GM23248 (cell line): ENCODE data around the gene RABL6. TPM values are rescaled to one million over a fixed set of nuclear protein-coding genes. Genes with fewer than 3 reads are reported as not detected.
"Not testable (repeated sequence)": the region's sequence is repeated elsewhere in the genome, so short reads cannot be mapped to it uniquely, and the experiment has no call there.

ENCODE experiments used
- DNase-seq: peaks from one replicate; pipeline ENCODE4 v3.0.0-alpha.2; 2015
- H2AFZ ChIP-seq: fragments of 200-600 bp; sonication (generic); 2 replicates; pipeline ENCODE4 v1.6.1; 2016; ENCODE audit warnings: antibody characterized with exemption
- H3F3A ChIP-seq: fragments of 200-600 bp; sonication (generic); 2 replicates; pipeline ENCODE4 v1.6.1; 2016; ENCODE audit warnings: mild to moderate bottlenecking, antibody characterized with exemption, mixed run types; ENCODE audit not compliant: insufficient read depth
- H3K27ac ChIP-seq: fragments of 200-600 bp; sonication (generic); 2 replicates; pipeline ENCODE4 v1.5.1; 2016; ENCODE audit warnings: mild to moderate bottlenecking
- H3K27me3 ChIP-seq: fragments of 200-600 bp; sonication (generic); replicated peaks from 2 replicates; pipeline ENCODE4 v1.6.1; 2016; ENCODE audit warnings: mild to moderate bottlenecking; ENCODE audit not compliant: insufficient read depth
- H3K36me3 ChIP-seq: fragments of 200-600 bp; sonication (generic); 2 replicates; pipeline ENCODE4 v1.6.1; 2016; ENCODE audit warnings: low read depth, mild to moderate bottlenecking
- H3K4me1 ChIP-seq: fragments of 200-600 bp; sonication (generic); 2 replicates; pipeline ENCODE4 v1.6.1; 2016; ENCODE audit warnings: mild to moderate bottlenecking; ENCODE audit not compliant: insufficient read depth
- H3K4me2 ChIP-seq: fragments of 200-600 bp; sonication (generic); one replicate; pipeline ENCODE4 v1.6.1; 2016; ENCODE audit warnings: mild to moderate bottlenecking; ENCODE audit not compliant: unreplicated experiment
- H3K4me3 ChIP-seq: fragments of 200-600 bp; sonication (generic); 2 replicates; pipeline ENCODE4 v1.5.1; 2016; ENCODE audit warnings: mild to moderate bottlenecking
- H3K79me2 ChIP-seq: fragments of 200-600 bp; sonication (generic); 2 replicates; pipeline ENCODE4 v1.6.1; 2016; ENCODE audit warnings: mild to moderate bottlenecking; ENCODE audit not compliant: insufficient read depth
- H3K9ac ChIP-seq: fragments of 200-600 bp; sonication (generic); 2 replicates; pipeline ENCODE4 v1.6.1; 2016; ENCODE audit warnings: mild to moderate bottlenecking
- H3K9me2 ChIP-seq: fragments of 200-600 bp; sonication (generic); 2 replicates; pipeline ENCODE4 v1.6.1; 2016; ENCODE audit warnings: mixed run types, mild to moderate bottlenecking, moderate library complexity; ENCODE audit not compliant: insufficient read depth
- H3K9me3 ChIP-seq: fragments of 200-600 bp; sonication (generic); one replicate; pipeline ENCODE4 v1.6.1; 2017; ENCODE audit warnings: low read depth
- H4K20me1 ChIP-seq: fragments of 200-600 bp; sonication (generic); 2 replicates; pipeline ENCODE4 v1.6.0; 2016; ENCODE audit not compliant: insufficient read depth
- EZH2 ChIP-seq: fragments of 200-600 bp; sonication (generic); IDR thresholded peaks from 2 replicates; pipeline ENCODE4 v1.6.1; 2018; ENCODE audit warnings: antibody characterized with exemption, mild to moderate bottlenecking; ENCODE audit not compliant: insufficient read depth, poor library complexity, severe bottlenecking
- EZH2phosphoT487 ChIP-seq: fragments of 200-600 bp; sonication (generic); IDR thresholded peaks from 2 replicates; pipeline ENCODE4 v1.6.1; 2018; ENCODE audit warnings: antibody characterized with exemption, moderate library complexity, mild to moderate bottlenecking, low read depth; ENCODE audit not compliant: insufficient read depth
- WGBS, 2 experiments: methylation state at CpG; one replicate each; pipeline ENCODE4 v1.1.6; 2015 to 2017; ENCODE audit warnings: low lambda C conversion rate in 2 of 2, low coverage in 1 of 2; ENCODE audit errors: missing lambda C conversion rate in 2 of 2; 5-methylcytosine and 5-hydroxymethylcytosine counted together
- in situ Hi-C: fragments of 300-500 bp; cut with MboI; formaldehyde crosslinking; loops from 2 replicates; pipeline ENCODE4 v1.15.0; 2020
- polyA plus RNA-seq: library from polyadenylated mRNA; unstranded; fragments of >200 nt; fragmentation: Nextera tagmentation; extraction: Ambion mirVana; gene quantifications from 2 replicates; pipeline ENCODE4 v1.2.1, GENCODE V29; 2016
- total RNA-seq: library from RNA; depleted of rRNA; stranded (reverse); fragments of >200 nt; shearing (Covaris generic); gene quantifications from 2 replicates; pipeline ENCODE4 v1.2.3, GENCODE V29; 2014

The RABL6 gene
- total and polyA plus RNA-seq, 2 experiments from 2014 or later = 22.0 to 81.1 TPM

DNA sequence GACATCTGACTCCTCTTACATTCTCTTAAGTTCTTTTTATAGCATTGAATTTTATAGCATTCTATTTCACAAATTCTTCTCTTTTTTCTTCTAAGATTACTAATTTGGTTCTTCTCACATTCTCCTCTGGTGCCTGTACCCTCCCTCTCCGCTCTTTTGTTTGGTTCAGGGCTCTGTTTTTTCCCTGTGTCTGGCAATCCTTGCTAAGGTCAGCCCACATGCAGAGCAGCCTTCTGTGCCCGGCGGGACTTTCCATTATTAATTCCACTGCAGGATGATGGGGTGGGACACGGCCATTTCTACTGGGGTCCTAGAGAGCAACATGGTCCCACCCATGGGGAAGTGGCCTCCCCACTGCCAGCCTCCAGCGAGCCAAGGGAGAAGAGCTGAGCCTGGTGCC lies 68.7 kb downstream of the RABL6 start:
- Histone ChIP-seq H3K4me1 (no peaks in the 10 kb centered on the region), H2AFZ (no peak overlapping the region), H4K20me1 (no peaks in the 10 kb centered on the region), H3K9ac (no peak overlapping the region), H3F3A (no peaks in the 10 kb centered on the region), H3K27ac (no peak overlapping the region), H3K36me3 (no peaks in the 10 kb centered on the region), H3K4me3 (no peak overlapping the region), H3K9me2 (no peaks in the 10 kb centered on the region), H3K4me2 (no peak overlapping the region), H3K9me3 (no peaks in the 10 kb centered on the region), H3K79me2 (no peaks in the 10 kb centered on the region), H3K27me3 (no peaks in the 10 kb centered on the region)
- no peak for DNase-seq
- TF ChIP-seq EZH2 (no peak), EZH2phosphoT487 (no peak)
- in situ Hi-C loops = no loop called here
- WGBS, 2 experiments = 44 to 61% methylated on average over 5 of the region's 5 CpGs

DNA sequence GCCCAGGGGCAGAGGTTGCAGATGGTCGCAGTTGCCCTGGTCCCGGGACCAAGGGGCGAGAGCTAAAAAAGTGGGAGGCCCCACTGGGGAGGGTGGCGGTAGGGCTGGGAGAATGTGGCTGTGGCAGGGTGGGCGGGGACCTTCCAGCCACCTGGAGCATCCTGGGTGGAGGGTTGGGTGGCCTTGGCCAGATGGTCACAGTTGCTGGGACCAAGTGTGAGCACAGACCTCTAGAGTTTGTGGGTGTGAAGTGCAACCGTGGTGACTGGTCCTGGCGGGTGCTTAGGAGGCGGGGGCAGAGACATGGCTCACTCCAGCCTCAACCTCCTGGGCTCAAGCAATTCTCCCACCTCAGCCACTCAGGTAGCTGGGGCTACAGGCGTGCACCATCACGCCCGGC lies 72.9 kb downstream of the RABL6 start:
- WGBS, 2 experiments = 77 to 78% methylated on average over 7 to 11 of the region's 11 CpGs
- H3K4me3 ChIP-seq = no peak overlapping the region
- no peak for DNase-seq
- no peak overlapping the region for H3K9ac ChIP-seq
- H3K9me3 ChIP-seq = no peaks in the 10 kb centered on the region
- H2AFZ ChIP-seq = no peak overlapping the region
- H3K79me2 ChIP-seq = no peaks in the 10 kb centered on the region
- no peaks in the 10 kb centered on the region for H3K27me3 ChIP-seq
- no peaks in the 10 kb centered on the region for H3K9me2 ChIP-seq
- H3K36me3 ChIP-seq = no peaks in the 10 kb centered on the region
- in situ Hi-C loops = no loop called here
- H3K4me2 ChIP-seq = no peak overlapping the region
- H3F3A ChIP-seq = 0 out of 2 replicates have a peak, but pooled peaks cover 9% of the 10 kb centered on the region
- no peaks in the 10 kb centered on the region for H4K20me1 ChIP-seq
- H3K4me1 ChIP-seq = peaks cover 10% of the 10 kb centered on the region
- TF ChIP-seq EZH2phosphoT487 (no peak), EZH2 (no peak)
- no peak overlapping the region for H3K27ac ChIP-seq

DNA sequence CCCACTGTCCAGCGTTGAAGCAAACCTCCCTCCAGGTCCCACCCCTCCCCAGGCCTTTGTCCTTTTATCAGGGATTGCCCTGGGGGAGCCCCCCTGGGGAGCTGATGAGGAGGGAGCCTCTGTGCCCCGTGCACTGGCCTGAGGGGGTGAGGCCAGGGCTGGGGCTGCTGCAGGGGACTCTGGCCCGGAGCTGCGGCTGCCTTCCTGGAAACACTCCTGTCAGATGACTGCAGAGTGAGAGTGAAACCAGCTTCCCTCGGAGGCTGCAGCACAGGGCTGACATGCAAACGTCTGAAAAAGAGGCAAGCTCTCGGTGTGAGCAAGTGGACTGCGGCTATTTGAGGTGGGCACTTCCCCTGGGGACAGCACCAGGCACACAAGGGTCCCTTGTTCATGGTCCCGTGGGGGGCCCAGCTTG lies 74.0 kb downstream of the RABL6 start:
- in situ Hi-C loops = no loop called here
- Histone ChIP-seq H3K36me3 (no peaks in the 10 kb centered on the region), H3K4me1 (peaks cover 10% of the 10 kb centered on the region), H3F3A (0 out of 2 replicates have a peak, but pooled peaks cover 9% of the 10 kb centered on the region), H3K4me3 (no peak overlapping the region), H3K9ac (peak overlapping the region; percentile 50; the same call in 1 of the 2 replicates), H4K20me1 (no peaks in the 10 kb centered on the region), H3K9me3 (no peaks in the 10 kb centered on the region), H3K79me2 (peaks cover under 1% of the 10 kb centered on the region), H3K27ac (no peak overlapping the region), H3K9me2 (no peaks in the 10 kb centered on the region), H3K27me3 (no peaks in the 10 kb centered on the region), H3K4me2 (no peak overlapping the region), H2AFZ (peak overlapping the region; percentile 69)
- DNase-seq = peak; percentile 57
- 31 to 36% methylated on average over 9 of the region's 9 CpGs for WGBS, 2 experiments
- TF ChIP-seq EZH2 (no peak), EZH2phosphoT487 (no peak)

DNA sequence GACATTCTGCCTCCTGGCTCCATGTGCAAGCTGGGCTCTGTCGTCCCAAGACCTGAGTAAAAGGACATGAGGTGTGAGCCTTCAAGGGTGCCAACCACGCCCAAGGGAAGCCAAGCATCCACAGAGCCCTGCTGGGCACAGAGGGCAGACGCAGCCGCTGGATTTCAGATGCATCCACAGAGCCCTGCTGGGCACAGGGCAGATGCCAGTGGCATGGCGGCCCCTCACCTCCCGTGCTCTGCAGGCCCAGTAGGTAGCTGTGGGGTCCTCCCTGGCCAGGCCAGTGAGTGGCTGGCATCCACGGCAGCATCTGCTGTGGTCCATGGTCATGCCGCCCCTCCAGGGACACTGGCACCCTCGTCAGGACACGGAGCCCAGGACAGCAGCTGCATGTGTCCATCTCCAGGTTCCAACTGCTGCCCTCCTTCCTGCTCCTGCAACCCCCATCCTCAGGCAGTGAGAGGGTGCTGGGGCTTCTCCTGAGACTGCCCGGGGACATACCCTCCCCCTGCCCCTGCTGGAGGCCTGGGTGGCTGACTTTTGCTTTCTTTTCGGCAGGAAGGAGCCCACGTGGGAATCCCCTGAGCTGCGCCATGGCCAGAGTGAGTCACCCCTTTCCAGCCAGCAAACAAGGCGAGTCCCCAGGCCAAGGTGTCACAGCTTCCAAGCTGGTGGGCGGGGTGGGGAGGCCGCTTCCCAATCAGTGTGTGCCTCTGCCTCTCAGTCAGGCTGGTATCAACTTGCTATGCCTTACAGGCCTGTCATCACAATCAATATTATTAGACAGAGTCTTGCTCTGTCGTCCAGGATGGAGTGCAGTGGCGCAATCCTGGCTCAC lies 74.6 kb downstream of the RABL6 start:
- DNase-seq = peak; percentile 91
- in situ Hi-C loops = no loop called here
- H3K9me2 ChIP-seq = no peaks in the 10 kb centered on the region
- 25 to 32% methylated on average over 16 to 18 of the region's 19 CpGs for WGBS, 2 experiments
- no peaks in the 10 kb centered on the region for H3K36me3 ChIP-seq
- H3K4me1 ChIP-seq = peaks cover 10% of the 10 kb centered on the region
- no peak for TF ChIP-seq EZH2
- no peak for TF ChIP-seq EZH2phosphoT487
- peak overlapping the region; percentile 50 for H3K9ac ChIP-seq
- H2AFZ ChIP-seq = peak overlapping the region; percentile 69
- no peaks in the 10 kb centered on the region for H3K9me3 ChIP-seq
- peak overlapping the region; percentile 41 for H3K4me3 ChIP-seq
- no peaks in the 10 kb centered on the region for H4K20me1 ChIP-seq
- peak overlapping the region; percentile 58 for H3K4me2 ChIP-seq
- H3F3A ChIP-seq = 0 out of 2 replicates have a peak, but pooled peaks cover 9% of the 10 kb centered on the region
- H3K79me2 ChIP-seq = peaks cover 7% of the 10 kb centered on the region
- H3K27me3 ChIP-seq = no peaks in the 10 kb centered on the region
- peak overlapping the region; percentile 11; the same call in 1 of the 2 replicates for H3K27ac ChIP-seq

DNA sequence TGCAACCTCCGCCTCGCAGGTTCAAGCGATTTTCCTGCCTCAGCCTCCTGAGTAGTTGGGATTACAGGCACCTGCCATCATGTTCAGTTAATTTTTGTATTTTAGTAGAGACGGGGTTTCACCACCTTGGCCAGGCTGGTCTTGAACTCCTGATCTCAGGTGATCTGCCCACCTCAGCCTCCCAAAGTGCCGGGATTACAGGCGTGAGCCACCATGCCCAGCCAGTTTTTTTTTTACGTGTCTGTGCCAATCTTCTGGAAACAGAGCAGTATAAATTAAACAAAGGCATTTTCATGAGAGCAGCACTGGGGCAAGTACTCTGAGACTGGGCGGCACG lies 75.2 kb downstream of the RABL6 start:
- peak overlapping the region; percentile 69; the same call in 1 of the 2 replicates for H2AFZ ChIP-seq
- not testable (repeated sequence) for H3K27ac ChIP-seq
- peaks cover 13% of the 10 kb centered on the region for H3K79me2 ChIP-seq

DNA sequence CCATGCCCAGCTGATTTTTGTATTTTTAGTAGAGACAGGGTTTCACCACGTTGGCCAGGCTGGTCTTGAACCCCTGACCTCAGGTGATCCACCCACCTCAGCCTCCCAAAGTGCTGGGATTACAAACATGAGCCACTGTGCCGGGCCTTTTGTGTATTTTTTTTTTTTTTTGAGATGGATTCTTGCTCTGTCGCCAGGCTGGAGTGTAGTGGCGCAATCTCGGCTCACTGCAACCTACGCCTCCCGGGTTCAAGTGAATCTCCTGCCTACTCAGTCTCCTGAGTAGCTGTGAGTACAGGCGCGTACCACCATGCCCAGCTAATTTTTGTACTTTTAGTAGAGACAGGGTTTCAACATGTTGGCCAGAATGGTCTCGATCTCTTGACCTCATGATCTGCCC lies 75.9 kb downstream of the RABL6 start:
- in situ Hi-C loops, H3K36me3 ChIP-seq: not testable (repeated sequence)
- peaks cover 20% of the 10 kb centered on the region for H3K79me2 ChIP-seq

More for the DNA sequence above, 75.2 kb downstream of the RABL6 start:
- H3F3A ChIP-seq, H3K9me3 ChIP-seq, H3K9me2 ChIP-seq, H3K9ac ChIP-seq, DNase-seq, H3K36me3 ChIP-seq, in situ Hi-C loops, H3K4me1 ChIP-seq, H4K20me1 ChIP-seq, H3K27me3 ChIP-seq: not testable (repeated sequence)
- Histone ChIP-seq H3K4me2 (peak overlapping the region; percentile 58), H3K4me3 (peak overlapping the region; percentile 41; the same call in 1 of the 2 replicates)
- whole genome bisulfite sequencing, 2 experiments = 90 to 96% methylated on average over 9 of the region's 9 CpGs

More for the DNA sequence above, 75.9 kb downstream of the RABL6 start:
- not testable (repeated sequence) for H2AFZ ChIP-seq, DNase-seq, H3K4me1 ChIP-seq, H3K27me3 ChIP-seq, H3K27ac ChIP-seq, H3K9me3 ChIP-seq, H3F3A ChIP-seq, H3K9me2 ChIP-seq, H3K9ac ChIP-seq, H3K4me3 ChIP-seq, H4K20me1 ChIP-seq, H3K4me2 ChIP-seq
- 81 to 86% methylated on average over 9 to 10 of the region's 10 CpGs for WGBS, 2 experiments
